HG02885 (cell line): Measurements from ENCODE around the gene GPR65.
A peak's percentile ranks its signal among the peaks of the same experiment; 100 is the strongest.

Experiments used
- ATAC-seq: cut with Tn5 transposase; IDR thresholded peaks from one replicate; pipeline ENCODE4 v1.9.1; 2021; ENCODE audit warnings: mild to moderate bottlenecking; ENCODE audit not compliant: unreplicated experiment, poor library complexity

GPR65 gene

DNA sequence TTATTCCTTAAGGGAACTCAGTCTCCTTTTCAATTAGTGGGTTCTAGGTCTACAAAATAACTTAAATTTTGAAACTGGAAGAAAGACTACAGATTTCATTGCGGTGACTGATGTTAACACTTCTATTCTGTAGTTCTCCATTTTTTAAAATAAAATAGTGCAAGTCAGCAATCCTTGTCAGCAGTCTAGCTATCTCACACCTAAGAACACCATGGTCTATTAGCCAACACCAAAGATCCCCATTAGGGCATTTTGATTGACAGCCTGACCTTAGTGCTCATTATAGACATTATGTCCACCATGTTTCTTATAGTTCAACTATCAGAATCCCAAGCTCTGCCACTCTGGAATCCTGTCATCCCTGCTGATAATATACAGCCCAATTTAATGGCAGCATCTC is 27.4 kb downstream of the GPR65 start:
- no peak for ATAC-seq

DNA sequence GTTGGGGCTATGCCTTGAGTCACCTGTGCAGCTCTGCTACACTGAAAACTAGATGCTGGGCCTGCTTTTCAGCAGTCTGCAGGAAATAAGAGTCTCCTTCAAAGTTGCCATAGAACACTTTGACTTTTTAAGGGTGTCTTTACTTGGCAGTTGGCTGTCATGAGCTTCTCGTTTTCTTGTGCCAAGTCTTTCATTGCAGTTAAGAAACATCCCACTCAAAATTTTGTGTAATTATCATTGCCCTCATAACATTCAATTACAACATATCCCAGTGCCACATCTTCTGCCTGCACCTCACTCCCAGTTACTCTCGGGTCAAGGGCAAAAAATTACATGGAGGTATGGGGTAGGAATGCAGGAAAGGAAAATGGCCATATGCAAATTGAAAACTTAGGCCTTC is 29.1 kb downstream of the GPR65 start:
- ATAC-seq: no peak

DNA sequence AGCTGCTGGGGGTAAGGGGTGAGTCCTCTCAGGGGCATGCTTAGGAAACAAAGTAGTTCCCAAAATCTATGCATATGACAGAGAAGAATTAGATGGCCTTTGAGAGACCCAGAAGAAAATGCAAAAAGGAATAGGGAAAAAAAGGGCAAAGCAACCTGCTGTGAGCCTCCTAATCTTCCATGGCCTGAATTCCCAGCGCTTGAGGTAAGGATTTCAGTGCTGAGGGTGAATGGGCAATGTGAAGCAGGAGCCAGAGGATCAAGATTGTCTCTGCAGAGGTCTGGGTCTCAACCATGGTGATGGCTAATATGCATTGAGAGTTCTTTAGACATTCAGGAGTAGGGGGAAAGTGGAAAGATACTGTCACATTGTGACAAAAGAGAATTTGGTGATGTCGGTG is 31.5 kb downstream of the GPR65 start:
- ATAC-seq: no peak

DNA sequence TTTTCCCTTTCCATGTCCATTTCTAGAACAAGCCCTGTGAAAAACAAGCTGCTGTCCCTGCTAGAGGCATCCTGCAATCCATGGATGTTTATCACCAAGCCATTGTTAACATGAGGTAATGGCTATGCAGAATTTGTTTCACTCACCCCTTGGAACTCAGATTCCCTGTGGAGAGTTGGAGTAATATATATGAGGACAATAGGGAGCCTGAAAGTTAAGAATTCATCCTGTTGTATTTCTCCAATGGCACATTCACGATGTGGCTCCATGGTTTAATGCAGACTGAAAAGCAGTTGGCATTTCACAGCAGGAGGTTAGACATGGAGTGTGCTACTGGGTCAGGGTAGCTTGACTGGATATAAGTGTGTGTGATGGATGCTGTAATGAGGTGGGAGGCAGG is 32.4 kb downstream of the GPR65 start:
- no peak for ATAC-seq

DNA sequence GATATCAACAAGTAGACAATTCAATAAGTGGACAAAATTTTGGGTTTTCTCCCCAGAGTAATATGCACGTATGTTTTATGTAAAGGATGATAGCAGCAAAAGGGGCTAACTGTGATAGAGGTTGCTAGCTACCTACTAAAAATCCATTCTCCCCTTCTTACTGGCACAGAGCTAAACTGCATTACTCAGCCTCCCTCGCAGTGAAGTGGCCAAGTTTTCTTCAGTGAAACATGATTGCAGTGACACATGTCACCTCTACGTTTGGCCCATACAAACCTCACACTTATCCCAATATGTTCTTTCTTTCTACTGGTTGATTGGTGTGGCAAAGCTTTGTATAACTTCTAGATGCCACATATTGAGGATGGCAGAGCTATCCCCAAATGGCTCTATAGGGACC is 34.3 kb downstream of the GPR65 start:
- ATAC-seq: no peak

DNA sequence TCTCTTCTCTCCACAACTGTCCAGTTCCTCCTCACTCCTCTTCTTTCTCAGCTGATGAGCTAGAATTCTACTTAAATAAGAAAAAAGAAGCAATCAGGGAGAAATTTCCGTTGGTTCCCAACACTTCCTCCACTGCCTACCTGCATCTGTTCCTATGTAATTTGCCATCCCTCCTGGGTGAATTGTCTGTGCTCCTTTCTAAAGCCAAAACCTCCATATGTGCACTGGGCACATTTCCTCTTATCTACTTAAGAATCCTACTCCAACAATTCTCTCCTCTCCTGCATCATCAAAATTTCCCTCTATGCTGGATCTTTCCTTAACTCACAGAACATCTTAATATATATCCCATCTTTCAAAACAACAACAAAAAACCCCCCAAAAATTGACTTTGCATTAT is 35.2 kb downstream of the GPR65 start:
- no peak for ATAC-seq

DNA sequence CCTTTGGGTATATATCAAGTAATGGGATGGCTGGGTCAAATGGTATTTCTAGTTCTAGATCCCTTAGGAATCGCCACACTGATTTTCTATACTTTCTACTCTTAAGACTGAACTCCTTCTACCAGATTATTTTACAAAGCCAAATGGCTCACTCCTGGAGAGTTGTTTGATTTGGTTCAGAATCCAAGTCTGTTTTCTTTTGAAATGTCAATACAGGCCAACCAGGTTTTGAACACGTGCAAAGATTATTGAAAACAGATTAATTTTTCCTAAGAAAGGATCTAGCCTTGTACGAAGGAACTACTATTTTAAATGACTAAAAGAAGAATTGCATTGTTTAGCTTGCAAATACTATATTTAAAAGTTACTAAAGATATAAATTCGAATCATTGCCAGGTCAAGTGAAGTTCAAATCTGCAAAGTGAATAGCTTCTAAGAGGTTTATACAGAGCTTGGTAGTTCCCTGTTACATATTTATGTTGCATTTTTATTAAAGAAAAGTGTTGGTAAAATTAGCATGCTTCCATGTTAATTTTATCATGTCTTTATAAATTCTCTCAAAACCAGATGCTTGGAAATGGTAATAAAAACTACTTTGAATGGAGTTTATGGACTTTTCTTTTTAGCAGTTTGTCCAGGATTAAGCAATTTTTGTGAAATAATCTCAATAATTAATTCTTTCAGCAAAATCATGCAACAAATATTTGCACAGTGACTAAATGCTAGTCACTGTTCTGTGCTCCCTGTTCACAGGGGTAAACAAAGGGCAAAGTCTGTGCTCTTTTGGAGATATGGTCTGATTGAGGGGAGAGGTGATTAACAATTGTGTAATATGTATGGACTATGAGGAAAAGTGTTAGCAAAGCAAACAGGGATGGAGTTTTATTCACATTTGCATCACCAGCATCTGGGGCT is 38.9 kb downstream of the GPR65 start:
- ATAC-seq: no peak

DNA sequence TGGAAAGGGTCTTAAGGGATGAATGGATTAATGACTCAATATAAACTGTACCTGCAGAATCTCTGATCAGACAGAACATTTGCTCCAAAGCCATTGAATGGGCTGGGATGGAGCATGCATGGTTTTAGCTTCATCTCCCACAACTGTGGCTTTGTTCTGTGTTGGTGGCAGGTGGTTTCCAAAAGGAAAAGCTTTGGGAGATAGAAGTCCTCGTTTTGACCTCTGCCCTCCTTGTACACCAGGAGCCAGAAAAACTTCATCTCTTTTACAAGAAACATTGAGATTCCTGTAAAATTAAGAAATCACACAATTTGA is 39.5 kb downstream of the GPR65 start:
- ATAC-seq: no peak

DNA sequence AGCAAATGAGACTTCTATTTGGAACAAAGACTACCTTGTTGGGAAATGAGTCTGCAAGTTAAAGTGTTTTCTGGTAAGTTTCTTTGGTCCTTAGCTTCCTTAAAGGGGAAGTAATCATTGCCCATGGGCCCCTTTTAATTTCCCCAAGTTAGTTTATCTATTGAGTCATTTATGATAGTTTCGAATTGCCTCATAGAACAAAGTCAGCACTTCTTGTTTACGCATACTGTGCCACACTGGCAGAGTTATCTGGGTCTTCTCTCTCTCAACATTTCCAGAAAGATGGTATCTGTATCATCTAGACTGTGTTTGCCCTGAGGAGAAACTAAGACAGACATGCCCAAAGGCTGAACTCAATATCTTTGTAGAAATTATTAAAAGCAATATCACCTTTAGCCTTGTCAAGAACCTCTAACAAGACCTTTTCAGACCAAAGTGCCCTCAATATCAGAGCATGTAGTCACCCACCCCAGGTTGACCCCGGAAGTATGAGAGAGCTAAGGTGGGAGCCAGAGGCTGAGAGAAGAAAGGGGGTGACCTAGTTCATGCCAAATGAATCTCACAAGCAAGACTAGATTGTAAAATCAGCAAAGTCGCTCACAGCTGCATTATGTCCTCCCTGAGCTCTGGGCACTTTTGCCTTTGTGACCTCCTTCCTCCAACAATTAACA is 40.0 kb downstream of the GPR65 start:
- ATAC-seq: peak; percentile 71

DNA sequence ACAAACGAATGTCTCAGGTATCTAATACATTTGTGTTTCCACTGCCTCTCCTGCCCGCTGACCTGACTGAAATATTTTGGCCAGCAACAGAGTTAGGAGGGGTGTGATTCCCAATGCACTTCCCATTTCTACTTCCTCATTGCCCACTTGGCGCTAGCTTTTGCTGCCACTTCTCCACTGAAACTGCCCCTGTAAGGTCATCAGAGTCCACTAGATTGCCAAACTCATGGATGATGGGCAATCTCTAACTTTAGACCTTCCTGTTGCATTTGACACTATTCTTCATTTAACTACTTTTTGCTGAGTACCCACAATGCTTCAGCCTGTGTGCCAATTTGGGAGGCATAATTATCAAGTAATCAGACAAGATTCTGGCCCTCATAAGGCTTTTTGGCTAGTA is 40.8 kb downstream of the GPR65 start:
- ATAC-seq: no peak

DNA sequence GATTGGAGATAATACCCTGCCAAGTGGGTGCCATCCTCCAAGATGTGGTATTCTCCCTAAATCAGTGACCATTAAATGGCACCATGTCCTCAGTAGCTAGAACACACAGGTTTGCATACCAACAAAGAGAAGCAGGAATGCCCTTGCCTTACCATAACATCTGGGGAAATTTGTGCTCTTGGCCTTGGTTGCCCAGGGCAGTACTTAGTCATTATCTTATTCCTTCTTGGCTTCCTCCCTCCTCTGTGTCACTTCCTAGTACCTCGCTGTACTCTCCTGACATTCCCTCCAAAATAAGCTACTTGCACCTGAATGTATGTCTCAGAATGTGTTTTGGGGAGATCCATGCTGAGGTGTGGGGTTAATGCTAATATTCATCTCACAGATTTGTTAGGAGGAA is 43.4 kb downstream of the GPR65 start:
- ATAC-seq: no peak

DNA sequence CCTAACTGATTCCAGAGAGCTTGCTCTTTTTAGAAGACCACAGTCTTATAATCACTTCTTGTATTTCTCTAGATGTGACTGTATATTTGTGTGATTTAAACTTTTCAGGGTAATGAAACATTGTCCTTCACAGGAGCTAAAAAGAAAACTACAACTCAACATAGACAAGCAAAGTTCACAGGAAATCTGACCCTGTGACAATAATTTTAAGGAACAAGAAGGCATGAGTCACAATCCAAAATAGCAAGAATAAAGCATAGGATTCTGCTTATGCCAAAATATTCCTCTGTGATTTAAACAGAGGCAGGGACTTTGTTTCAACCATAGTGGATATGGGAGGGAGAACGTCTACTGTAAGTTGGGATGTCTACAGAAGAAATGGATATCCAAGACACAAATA is 44.3 kb downstream of the GPR65 start:
- no peak for ATAC-seq

DNA sequence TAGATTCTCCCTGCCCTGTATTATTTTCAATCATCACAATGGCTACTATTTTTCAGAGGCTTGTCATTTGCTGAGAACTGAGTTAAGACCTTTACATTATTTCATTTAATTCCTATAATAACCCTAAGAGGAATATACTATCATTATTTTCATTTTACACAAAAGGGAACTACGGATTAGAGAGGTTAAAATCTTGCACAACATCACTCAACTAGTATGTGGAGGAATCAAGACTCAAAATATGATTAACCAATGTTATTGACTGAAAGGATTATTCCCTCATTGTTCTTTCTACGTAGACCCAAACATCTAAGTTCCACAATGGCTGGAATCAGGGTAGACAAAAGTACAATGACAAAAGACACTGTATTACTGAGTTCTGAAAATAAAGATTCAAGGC is 45.0 kb downstream of the GPR65 start:
- ATAC-seq: no peak

DNA sequence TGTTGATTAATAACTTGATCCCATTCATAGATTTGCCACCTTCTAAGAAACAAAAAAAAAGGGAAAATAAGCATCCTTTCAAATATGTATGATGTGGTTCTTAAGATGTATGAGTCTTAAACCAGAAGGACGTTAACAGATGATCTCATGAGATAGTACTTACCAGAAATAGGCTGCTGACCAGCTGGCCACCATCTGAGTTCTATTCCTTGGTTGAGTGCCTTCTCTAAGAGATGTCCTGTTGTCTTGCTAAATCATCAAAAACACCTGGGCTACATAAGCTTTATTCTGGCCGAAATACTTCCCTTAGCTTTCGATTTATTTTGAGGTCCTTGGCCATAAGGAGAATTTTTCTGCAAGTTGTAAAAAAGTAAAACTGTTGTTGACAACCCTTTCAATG is 55.6 kb downstream of the GPR65 start:
- ATAC-seq: no peak

DNA sequence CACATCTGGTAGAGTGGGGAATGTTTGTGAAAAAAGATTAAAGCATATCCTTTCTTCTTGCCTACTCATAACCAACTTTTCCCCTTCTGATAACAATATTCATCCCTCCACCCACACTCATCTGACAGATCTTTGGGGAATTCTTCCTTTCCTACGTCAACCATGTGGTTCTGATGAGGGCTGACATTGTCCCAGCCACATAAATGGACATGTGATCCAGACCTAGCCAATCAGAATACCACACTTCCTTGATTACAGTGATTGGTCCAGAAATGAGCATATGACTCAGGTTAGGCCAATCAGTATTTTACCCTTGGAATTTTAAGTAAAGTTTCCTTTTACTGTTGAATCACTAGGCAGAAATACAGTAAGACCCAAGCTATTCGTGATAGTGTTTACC is 58.9 kb downstream of the GPR65 start:
- ATAC-seq: no peak
